ENCODE measurements around the gene HBQ1.
"Not testable (repeated sequence)": the region's sequence is repeated elsewhere in the genome, so short reads cannot be mapped to it uniquely, and the experiment has no call there.

The HBQ1 gene

DNA sequence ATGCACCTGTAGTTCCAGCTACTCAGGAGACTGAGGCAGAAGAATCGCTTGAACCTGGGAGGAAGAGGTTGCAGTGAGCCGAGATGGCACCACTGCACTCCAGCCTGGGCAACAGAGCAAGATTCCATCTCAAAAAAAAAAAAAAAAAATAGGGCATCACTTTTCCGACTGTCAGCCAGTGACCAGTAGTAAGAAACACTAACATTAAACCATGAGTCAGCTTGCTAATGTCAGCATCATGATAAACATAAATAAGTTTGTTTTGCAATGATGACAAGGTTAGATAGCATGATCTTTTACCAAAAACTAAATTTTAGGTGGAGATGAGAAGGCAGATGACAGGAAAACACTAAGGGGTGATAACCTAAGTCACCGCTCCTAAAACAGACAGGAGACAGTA lies 29.1 kb downstream of the HBQ1 start:
- Histone ChIP-seq H3K79me2 (ENCODE audit: insufficient read depth, low read length) (peaks cover 69% of the 10 kb centered on the region), H3K36me3 (ENCODE audit: insufficient read depth, low read length) (peaks cover 96% of the 10 kb centered on the region), H4K20me1 (ENCODE audit: insufficient read depth, low read length) (peaks cover 55% of the 10 kb centered on the region)
- not testable (repeated sequence) for H3K27ac ChIP-seq (ENCODE audit: low read length); H3K4me2 ChIP-seq (ENCODE audit: insufficient read depth, low read length); H2AFZ ChIP-seq (ENCODE audit: low read depth, low read length); H3K27me3 ChIP-seq (ENCODE audit: insufficient read depth, low read length, poor library complexity); H3K4me1 ChIP-seq (ENCODE audit: insufficient read depth, low read length); H3K9ac ChIP-seq (ENCODE audit: low read depth, low read length); H3K4me3 ChIP-seq (ENCODE audit: low read depth in 1 of 2, low read length in 2 of 2); H3K9me3 ChIP-seq (ENCODE audit: insufficient read depth, low read length, severe bottlenecking); ATAC-seq (ENCODE audit: insufficient read depth, low read depth); DNase-seq

DNA sequence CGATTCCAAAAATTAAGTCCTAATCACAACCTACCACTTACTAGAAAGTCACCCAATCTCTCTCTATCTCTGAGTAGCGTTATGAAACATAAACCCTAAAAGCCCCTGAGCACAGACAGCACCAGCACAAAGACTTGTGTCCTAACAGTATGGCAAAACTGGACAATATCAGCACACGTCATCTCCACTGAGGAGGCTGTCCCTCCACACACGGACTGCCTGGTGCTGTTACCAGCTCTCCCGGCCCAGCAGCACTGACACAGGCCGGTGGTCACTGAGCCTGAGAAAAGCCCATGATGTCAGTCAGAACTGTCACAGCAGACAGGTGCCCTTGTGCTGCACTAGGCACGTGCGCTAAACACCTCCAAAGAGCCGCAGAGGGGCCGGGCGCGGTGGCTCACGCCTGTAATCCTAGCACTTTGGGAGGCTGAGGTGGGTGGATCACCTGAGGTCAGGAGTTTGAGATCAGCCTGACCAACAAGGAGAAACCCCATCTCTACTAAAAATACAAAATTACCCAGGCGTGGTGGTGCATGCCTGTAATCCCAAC lies 31.4 kb downstream of the HBQ1 start:
- H3K9me3 ChIP-seq (ENCODE audit: insufficient read depth, low read length, severe bottlenecking); H2AFZ ChIP-seq (ENCODE audit: low read depth, low read length); H3K4me1 ChIP-seq (ENCODE audit: insufficient read depth, low read length); H3K27me3 ChIP-seq (ENCODE audit: insufficient read depth, low read length, poor library complexity); H3K4me3 ChIP-seq (ENCODE audit: low read depth in 1 of 2, low read length in 2 of 2); H3K9ac ChIP-seq (ENCODE audit: low read depth, low read length); H3K27ac ChIP-seq (ENCODE audit: low read length); DNase-seq; ATAC-seq (ENCODE audit: insufficient read depth, low read depth); H3K4me2 ChIP-seq (ENCODE audit: insufficient read depth, low read length): not testable (repeated sequence)
- peaks cover 96% of the 10 kb centered on the region for H3K36me3 ChIP-seq (ENCODE audit: insufficient read depth, low read length)
- H3K79me2 ChIP-seq (ENCODE audit: insufficient read depth, low read length), result peaks cover 83% of the 10 kb centered on the region
- H4K20me1 ChIP-seq (ENCODE audit: insufficient read depth, low read length), result peaks cover 58% of the 10 kb centered on the region

DNA sequence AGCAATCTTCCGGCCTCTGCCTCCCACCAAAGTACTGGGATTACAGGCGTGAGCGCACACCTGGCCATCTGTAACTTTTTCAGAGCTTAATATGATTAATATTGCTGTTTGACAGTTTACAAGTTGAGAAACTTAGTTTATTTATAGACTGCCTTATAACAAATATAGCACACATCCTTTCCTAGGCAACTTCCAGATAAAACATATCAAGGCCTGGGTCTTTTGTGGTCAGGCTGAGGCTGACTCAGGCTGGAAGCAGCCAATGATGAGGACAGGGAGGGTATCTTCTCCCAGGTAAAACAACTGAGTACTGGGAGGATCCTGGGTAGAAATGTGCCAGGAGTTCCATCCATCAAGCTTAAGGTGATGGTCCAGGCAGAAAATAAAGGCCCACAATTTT lies 32.7 kb downstream of the HBQ1 start:
- Histone ChIP-seq H3K36me3 (ENCODE audit: insufficient read depth, low read length) (peaks cover 97% of the 10 kb centered on the region), H4K20me1 (ENCODE audit: insufficient read depth, low read length) (peaks cover 58% of the 10 kb centered on the region), H3K9me3 (ENCODE audit: insufficient read depth, low read length, severe bottlenecking) (no peaks in the 10 kb centered on the region), H3K4me3 (ENCODE audit: low read depth in 1 of 2, low read length in 2 of 2) (no peak overlapping the region), H3K79me2 (ENCODE audit: insufficient read depth, low read length) (peaks cover 92% of the 10 kb centered on the region), H3K4me2 (ENCODE audit: insufficient read depth, low read length) (no peak overlapping the region), H2AFZ (ENCODE audit: low read depth, low read length) (no peak overlapping the region), H3K9ac (ENCODE audit: low read depth, low read length) (no peak overlapping the region), H3K27ac (ENCODE audit: low read length) (no peak overlapping the region), H3K27me3 (ENCODE audit: insufficient read depth, low read length, poor library complexity) (no peaks in the 10 kb centered on the region), H3K4me1 (ENCODE audit: insufficient read depth, low read length) (no peaks in the 10 kb centered on the region)
- TF ChIP-seq EZH2 (IDR thresholded peaks at IDR 0.05; ENCODE audit: borderline replicate concordance, low read depth, low read length, severe bottlenecking), result no peak
- TF ChIP-seq, protein P1, sequence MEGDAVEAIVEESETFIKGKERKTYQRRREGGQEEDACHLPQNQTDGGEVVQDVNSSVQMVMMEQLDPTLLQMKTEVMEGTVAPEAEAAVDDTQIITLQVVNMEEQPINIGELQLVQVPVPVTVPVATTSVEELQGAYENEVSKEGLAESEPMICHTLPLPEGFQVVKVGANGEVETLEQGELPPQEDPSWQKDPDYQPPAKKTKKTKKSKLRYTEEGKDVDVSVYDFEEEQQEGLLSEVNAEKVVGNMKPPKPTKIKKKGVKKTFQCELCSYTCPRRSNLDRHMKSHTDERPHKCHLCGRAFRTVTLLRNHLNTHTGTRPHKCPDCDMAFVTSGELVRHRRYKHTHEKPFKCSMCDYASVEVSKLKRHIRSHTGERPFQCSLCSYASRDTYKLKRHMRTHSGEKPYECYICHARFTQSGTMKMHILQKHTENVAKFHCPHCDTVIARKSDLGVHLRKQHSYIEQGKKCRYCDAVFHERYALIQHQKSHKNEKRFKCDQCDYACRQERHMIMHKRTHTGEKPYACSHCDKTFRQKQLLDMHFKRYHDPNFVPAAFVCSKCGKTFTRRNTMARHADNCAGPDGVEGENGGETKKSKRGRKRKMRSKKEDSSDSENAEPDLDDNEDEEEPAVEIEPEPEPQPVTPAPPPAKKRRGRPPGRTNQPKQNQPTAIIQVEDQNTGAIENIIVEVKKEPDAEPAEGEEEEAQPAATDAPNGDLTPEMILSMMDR (IDR thresholded peaks at IDR 0.05; ENCODE audit: borderline replicate concordance, extremely low read depth, low read length, poor library complexity, severe bottlenecking), result no peak
- no peak for DNase-seq
- ATAC-seq (ENCODE audit: insufficient read depth, low read depth), result no peak

DNA sequence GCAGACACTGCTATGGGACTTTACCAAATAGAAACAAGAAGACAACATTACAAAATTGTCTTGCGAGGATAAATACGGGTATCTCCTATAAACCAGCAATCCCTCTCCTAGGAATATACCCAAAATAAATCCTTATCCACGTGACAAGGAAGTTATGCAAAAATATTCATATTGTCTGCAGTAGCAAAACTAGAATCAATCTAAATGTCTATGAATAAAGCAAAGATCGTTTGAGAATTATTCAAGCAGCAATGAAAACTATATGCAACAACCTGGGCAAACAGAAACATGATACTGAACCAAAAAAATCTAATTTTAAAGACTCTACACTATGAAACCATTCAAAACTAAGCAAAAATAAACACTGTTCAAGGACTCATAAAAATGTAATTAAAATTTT lies 39.8 kb downstream of the HBQ1 start:
- H3K9ac ChIP-seq (ENCODE audit: low read depth, low read length), result no peak overlapping the region
- H3K79me2 ChIP-seq (ENCODE audit: insufficient read depth, low read length), result peaks cover 94% of the 10 kb centered on the region
- peaks cover 2% of the 10 kb centered on the region; the same call in 1 of the 2 replicates for H3K4me1 ChIP-seq (ENCODE audit: insufficient read depth, low read length)
- H3K4me2 ChIP-seq (ENCODE audit: insufficient read depth, low read length), result no peak overlapping the region
- H4K20me1 ChIP-seq (ENCODE audit: insufficient read depth, low read length), result peaks cover 48% of the 10 kb centered on the region; the same call in 1 of the 2 replicates
- no peak overlapping the region for H2AFZ ChIP-seq (ENCODE audit: low read depth, low read length)
- ATAC-seq (ENCODE audit: insufficient read depth, low read depth), result no peak
- no peak overlapping the region for H3K4me3 ChIP-seq (ENCODE audit: low read depth in 1 of 2, low read length in 2 of 2)
- TF ChIP-seq, protein P1 (IDR thresholded peaks at IDR 0.05; ENCODE audit: borderline replicate concordance, extremely low read depth, low read length, poor library complexity, severe bottlenecking), result no peak
- TF ChIP-seq EZH2 (IDR thresholded peaks at IDR 0.05; ENCODE audit: borderline replicate concordance, low read depth, low read length, severe bottlenecking), result no peak
- DNase-seq, result no peak
- H3K9me3 ChIP-seq (ENCODE audit: insufficient read depth, low read length, severe bottlenecking), result no peaks in the 10 kb centered on the region
- H3K36me3 ChIP-seq (ENCODE audit: insufficient read depth, low read length), result peaks cover 86% of the 10 kb centered on the region
- H3K27me3 ChIP-seq (ENCODE audit: insufficient read depth, low read length, poor library complexity), result no peaks in the 10 kb centered on the region
- H3K27ac ChIP-seq (ENCODE audit: low read length), result no peak overlapping the region
